H1 (cell line): ENCODE results near the gene INVS. TPM values are rescaled to one million over a fixed set of nuclear protein-coding genes. Genes with fewer than 3 reads are reported as not detected.

Source experiments
- CTCF ChIA-PET: fragments of 300-600 bp; sonication (Branson Sonifier 250); formaldehyde crosslinking; loops from one replicate; lab custom pipeline; 2021; ENCODE audit not compliant: partially characterized antibody; lab: Charles Lee
- POLR2A ChIA-PET: fragments of 300-600 bp; sonication (Branson Sonifier 250); formaldehyde crosslinking; loops from one replicate; lab custom pipeline; 2021; ENCODE audit warnings: inconsistent platforms; ENCODE audit not compliant: partially characterized antibody; lab: Charles Lee
- DNase-seq, 2 experiments: peaks; one replicate each; pipeline versions ENCODE4 v3.0.0 to v3.0.0-alpha.2; 2010 to 2022; ENCODE audit warnings: low spot score in 2 of 2, low read depth in 1 of 2, mixed read lengths in 1 of 2
- FAIRE-seq: peaks from 2 replicates; lab custom pipeline; 2011; peaks lifted over from hg19 to GRCh38; lab: Jason Lieb, UNC
- H2AFZ ChIP-seq: 2 replicates; pipeline ENCODE4 v1.8.1; 2012; ENCODE audit warnings: low read length, inconsistent platforms
- H2AK5ac ChIP-seq: 2 replicates; pipeline ENCODE4 v1.6.1; 2013; ENCODE audit warnings: low read depth, low read length
- H2BK120ac ChIP-seq: replicated peaks from 2 replicates; pipeline ENCODE3; 2013; ENCODE audit warnings: low read depth, low read length, inconsistent platforms
- H2BK12ac ChIP-seq: 2 replicates; pipeline ENCODE4 v1.6.1; 2013; ENCODE audit warnings: low read depth, low read length
- H2BK15ac ChIP-seq: 2 replicates; pipeline ENCODE4 v1.6.1; 2013; ENCODE audit warnings: low read length
- H2BK20ac ChIP-seq: 2 replicates; pipeline ENCODE4 v1.6.1; 2013; ENCODE audit warnings: low read length
- H2BK5ac ChIP-seq: 2 replicates; pipeline ENCODE4 v1.6.1; 2013; ENCODE audit warnings: low read depth, low read length
- H3K14ac ChIP-seq: 2 replicates; pipeline ENCODE4 v1.6.1; 2013; ENCODE audit warnings: inconsistent platforms; ENCODE audit not compliant: insufficient read length
- H3K18ac ChIP-seq: 2 replicates; pipeline ENCODE4 v1.6.1; 2013; ENCODE audit warnings: low read length; ENCODE audit errors: extremely low read depth
- H3K23ac ChIP-seq: 2 replicates; pipeline ENCODE4 v1.6.1; 2013; ENCODE audit warnings: inconsistent platforms; ENCODE audit not compliant: insufficient read length
- H3K23me2 ChIP-seq: 2 replicates; pipeline ENCODE4 v1.6.1; 2013; ENCODE audit warnings: low read depth, low read length
- H3K27ac ChIP-seq: 2 replicates; pipeline ENCODE4 v1.6.1; 2011; ENCODE audit warnings: low read depth, low read length, inconsistent platforms
- H3K27me3 ChIP-seq, 4 experiments: replicated peaks in 1 of 4; 1 replicate in 1 of 4; 2 replicates in 3 of 4; pipeline versions ENCODE4 v1.6.1 to v1.8.1; 2011 to 2013; ENCODE audit warnings: low read length in 3 of 4, mild to moderate bottlenecking in 3 of 4, inconsistent platforms in 2 of 4, mixed read lengths in 2 of 4, moderate library complexity in 1 of 4; ENCODE audit not compliant: control insufficient read depth in 3 of 4, insufficient read depth in 3 of 4; ENCODE audit errors: extremely low read depth in 1 of 4
- H3K36me3 ChIP-seq, 4 experiments: 2 replicates each; pipeline versions ENCODE4 v1.6.1 to v1.8.1; 2011 to 2013; ENCODE audit warnings: mild to moderate bottlenecking in 4 of 4, low read length in 3 of 4, moderate library complexity in 2 of 4, control low read depth in 1 of 4, inconsistent platforms in 1 of 4; ENCODE audit not compliant: insufficient read depth in 4 of 4, control insufficient read depth in 2 of 4
- H3K4ac ChIP-seq: replicated peaks from 2 replicates; pipeline ENCODE3; 2013; ENCODE audit warnings: low read length, low read depth, mixed read lengths, inconsistent platforms; ENCODE audit not compliant: insufficient read length
- H3K4me1 ChIP-seq, 4 experiments: replicated peaks in 1 of 4; 1 replicate in 1 of 4; 2 replicates in 3 of 4; pipeline versions ENCODE4 v1.6.1 to v1.8.1; 2011 to 2013; ENCODE audit warnings: low read length in 3 of 4, inconsistent platforms in 2 of 4, mixed read lengths in 1 of 4; ENCODE audit not compliant: insufficient read depth in 4 of 4, control insufficient read depth in 3 of 4
- H3K4me2 ChIP-seq, 2 experiments: 2 replicates each; pipeline versions ENCODE4 v1.6.1 to v1.8.1; 2011 to 2013; ENCODE audit warnings: low read depth in 2 of 2, low read length in 2 of 2, control low read depth in 1 of 2, inconsistent platforms in 1 of 2, mild to moderate bottlenecking in 1 of 2; ENCODE audit not compliant: insufficient read depth in 1 of 2
- H3K4me3 ChIP-seq, 4 experiments: fragments of 200-600, 300-600 bp in 1 of 4; sonication (generic), shearing (Covaris generic), sonication (Bioruptor Twin) in 1 of 4; 2 replicates each; pipeline versions ENCODE4 v1.5.1 to v1.8.1; 2011 to 2016; ENCODE audit warnings: low read length in 4 of 4, low read depth in 3 of 4, control low read depth in 2 of 4, inconsistent platforms in 2 of 4, mild to moderate bottlenecking in 2 of 4, mixed read lengths in 1 of 4, moderate library complexity in 1 of 4; ENCODE audit not compliant: insufficient read depth in 2 of 4; ENCODE audit errors: extremely low read depth in 1 of 4
- H3K56ac ChIP-seq: replicated peaks from 2 replicates; pipeline ENCODE3; 2013; ENCODE audit warnings: low read depth, mild to moderate bottlenecking, mixed read lengths, low read length, inconsistent platforms; ENCODE audit not compliant: insufficient read length
- H3K79me1 ChIP-seq: 2 replicates; pipeline ENCODE4 v1.6.1; 2013; ENCODE audit warnings: low read depth, low read length, control low read depth
- H3K79me2 ChIP-seq, 2 experiments: 2 replicates each; pipeline versions ENCODE4 v1.6.1 to v1.8.1; 2012 to 2013; ENCODE audit warnings: low read length in 2 of 2, mild to moderate bottlenecking in 2 of 2, inconsistent platforms in 1 of 2; ENCODE audit not compliant: insufficient read depth in 2 of 2, control insufficient read depth in 1 of 2
- H3K9ac ChIP-seq, 4 experiments: replicated peaks in 1 of 4; 1 replicate in 1 of 4; 2 replicates in 3 of 4; pipeline versions ENCODE4 v1.6.1 to v1.8.1; 2011 to 2013; ENCODE audit warnings: low read depth in 3 of 4, low read length in 3 of 4, control low read depth in 2 of 4, mild to moderate bottlenecking in 2 of 4, moderate library complexity in 2 of 4, inconsistent platforms in 1 of 4; ENCODE audit errors: extremely low read depth in 1 of 4
- H3K9me3 ChIP-seq, 2 experiments: 2 replicates each; pipeline versions ENCODE4 v1.6.1 to v1.8.1; 2012 to 2013; ENCODE audit warnings: mild to moderate bottlenecking in 2 of 2, moderate library complexity in 2 of 2, control low read depth in 1 of 2, inconsistent platforms in 1 of 2, low read depth in 1 of 2, low read length in 1 of 2, mixed read lengths in 1 of 2; ENCODE audit not compliant: insufficient read depth in 2 of 2
- H4K20me1 ChIP-seq, 2 experiments: replicated peaks in 1 of 2; 2 replicates each; pipeline versions ENCODE3 to v1.8.1; 2011 to 2013; ENCODE audit warnings: inconsistent platforms in 2 of 2, low read length in 2 of 2, mild to moderate bottlenecking in 1 of 2; ENCODE audit not compliant: insufficient read depth in 2 of 2, control insufficient read depth in 1 of 2
- H4K5ac ChIP-seq: 2 replicates; pipeline ENCODE4 v1.6.1; 2013; ENCODE audit warnings: low read length, low read depth, mixed read lengths, inconsistent platforms; ENCODE audit not compliant: insufficient read length
- H4K8ac ChIP-seq: 2 replicates; pipeline ENCODE4 v1.8.0; 2013; ENCODE audit warnings: mild to moderate bottlenecking, moderate library complexity, low read length, inconsistent platforms; ENCODE audit not compliant: insufficient read depth; ENCODE audit errors: extremely low read depth
- H4K91ac ChIP-seq: replicated peaks from 2 replicates; pipeline ENCODE3; 2013; ENCODE audit warnings: low read length, mixed read lengths, inconsistent platforms; ENCODE audit not compliant: insufficient read length
- ASH2L ChIP-seq: fragments of 200-600, 300-600 bp; sonication (generic); IDR thresholded peaks from one replicate; pipeline ENCODE4 v1.7.1; 2017; ENCODE audit warnings: low read length
- BACH1 ChIP-seq: IDR thresholded peaks from 2 replicates; pipeline ENCODE4 v1.6.1; 2012; ENCODE audit warnings: low read length, improper control_type of control experiment
- CBX8 ChIP-seq: fragments of 300-800, 300-1000 bp; sonication (generic); IDR thresholded peaks from 2 replicates; pipeline ENCODE4 v1.7.1; 2016; ENCODE audit warnings: low read depth, low read length, borderline replicate concordance
- CHD1 ChIP-seq: IDR thresholded peaks from 2 replicates; pipeline ENCODE4 v1.6.1; 2012; ENCODE audit warnings: low read depth, low read length, improper control_type of control experiment
- GTF2F1 ChIP-seq: IDR thresholded peaks from 2 replicates; pipeline ENCODE4 v1.6.1; 2012; ENCODE audit warnings: low read depth, low read length, improper control_type of control experiment, borderline replicate concordance
- HDAC2 ChIP-seq, 2 experiments: fragments of 300-600 bp in 1 of 2; sonication (generic) in 1 of 2; IDR thresholded peaks; 2 replicates each; pipeline ENCODE4 v1.6.1; 2011 to 2012; ENCODE audit warnings: low read depth in 2 of 2, low read length in 2 of 2, mild to moderate bottlenecking in 2 of 2, moderate library complexity in 2 of 2, borderline replicate concordance in 1 of 2, inconsistent platforms in 1 of 2
- PHF8 ChIP-seq: fragments of 200-600 bp; sonication (generic); conservative IDR thresholded peaks from 2 replicates; pipeline ENCODE4 v1.7.1; 2012; ENCODE audit warnings: low read depth, mild to moderate bottlenecking, inconsistent platforms, low read length, moderate library complexity
- POLR2AphosphoS5 ChIP-seq: IDR thresholded peaks from 2 replicates; pipeline ENCODE4 v1.6.1; 2011; ENCODE audit warnings: low read depth, low read length
- POU5F1 ChIP-seq: IDR thresholded peaks from 2 replicates; pipeline ENCODE4 v1.6.1; 2011; ENCODE audit warnings: low read depth, mild to moderate bottlenecking, low read length, moderate library complexity
- RBBP5 ChIP-seq: IDR thresholded peaks from 2 replicates; pipeline ENCODE4 v1.7.1; 2012; ENCODE audit warnings: low read depth, mild to moderate bottlenecking, inconsistent platforms, low read length, moderate library complexity, borderline replicate concordance
- RFX5 ChIP-seq: IDR thresholded peaks from 2 replicates; pipeline ENCODE4 v1.6.1; 2011; ENCODE audit warnings: low read depth, low read length, improper control_type of control experiment, borderline replicate concordance
- RNF2 ChIP-seq: fragments of 200-900, 300-1000 bp; sonication (generic); IDR thresholded peaks from 2 replicates; pipeline ENCODE4 v1.7.1; 2016; ENCODE audit warnings: borderline replicate concordance, low read depth, mild to moderate bottlenecking, antibody characterized with exemption, low read length; ENCODE audit not compliant: poor library complexity, severe bottlenecking; ENCODE audit errors: missing control alignments
- SUZ12 ChIP-seq: fragments of 200-600 bp; sonication (generic); IDR thresholded peaks from 2 replicates; pipeline ENCODE4 v1.6.1; 2012; ENCODE audit warnings: mild to moderate bottlenecking, inconsistent platforms, low read length, moderate library complexity, mixed read lengths
- TEAD4 ChIP-seq: IDR thresholded peaks from 2 replicates; pipeline ENCODE4 v1.6.1; 2012; ENCODE audit warnings: low read depth, low read length, inconsistent platforms, mixed read lengths
- YY1 ChIP-seq: IDR thresholded peaks from 2 replicates; pipeline ENCODE4 v1.6.1; 2011; ENCODE audit warnings: low read depth, mild to moderate bottlenecking, low read length
- WGBS, 2 experiments: shearing (Covaris generic) in 1 of 2; methylation state at CpG; one replicate each; pipeline versions ENCODE4 v1.1.6 to v1.1.7; 2013 to 2015; ENCODE audit warnings: low lambda C conversion rate in 2 of 2, mixed read lengths in 2 of 2, inconsistent platforms in 1 of 2, low coverage in 1 of 2, missing lambda C conversion rate in 1 of 2; ENCODE audit not compliant: insufficient replicate concordance in 2 of 2, insufficient coverage in 1 of 2, insufficient read length in 1 of 2; ENCODE audit errors: extremely low coverage in 1 of 2, missing lambda C conversion rate in 1 of 2; 5-methylcytosine and 5-hydroxymethylcytosine counted together
- polyA plus RNA-seq, 7 experiments: library from polyadenylated mRNA; depleted of rRNA in 3 of 7; stranded (reverse) in 5 of 7; unstranded in 2 of 7; fragments of >200 nt in 5 of 7; fragments of 200-250 nt in 2 of 7; gene quantifications; 1 replicate in 5 of 7; 2 replicates in 1 of 7; 4 replicates in 1 of 7; pipeline versions ENCODE4 v1.2.1 to v1.2.3, GENCODE V29; 2011 to 2013; ENCODE audit warnings: missing spikeins in 2 of 7, mixed read lengths in 2 of 7
- total RNA-seq: library from RNA; stranded (reverse); fragmentation: NEBNext Ultra II Directional; extraction: Animal tissue kit (Norgen Biotek cat#: 25700); gene quantifications from 2 replicates; pipeline ENCODE4 v1.2.1, GENCODE V29; 2021

The INVS gene
- total and polyA plus RNA-seq, 2 of the 8 experiments (the other 6 are each of a cell fraction or from before 2014, with no cell fraction given), result 4.1 to 6.9 TPM

DNA sequence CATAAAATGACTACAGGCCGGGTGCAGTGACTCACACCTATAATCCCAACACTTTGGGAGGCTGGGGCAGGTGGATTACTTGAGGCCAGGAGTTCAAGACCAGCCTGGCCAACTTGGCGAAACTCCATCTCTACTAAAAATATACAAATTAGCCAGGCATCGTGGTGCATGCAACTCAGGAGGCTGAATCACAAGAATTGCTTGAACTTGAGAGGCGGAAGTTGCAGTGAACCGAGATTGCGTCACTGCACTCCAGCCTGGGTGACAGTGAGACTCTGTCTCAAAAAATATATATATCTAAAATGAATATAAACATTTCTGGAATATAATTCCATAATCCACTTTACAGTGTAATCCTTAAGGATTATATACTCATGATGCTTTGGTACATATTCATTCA is 187.2 kb downstream of the INVS start:
- no peak overlapping the region for H4K5ac ChIP-seq
- peaks cover 2 to 6% of the 10 kb centered on the region in 2 experiments; a peak in 1 of 4 replicates for H3K9me3 ChIP-seq
- H3K79me1 ChIP-seq, result no peaks in the 10 kb centered on the region; the same call in 1 of the 2 replicates
- no peak overlapping the region for H3K4ac ChIP-seq
- FAIRE-seq, result no peak
- no peak overlapping the region for H2AFZ ChIP-seq
- H3K23ac ChIP-seq, result no peak overlapping the region
- no peak overlapping the region for H2BK20ac ChIP-seq
- ChIA-PET POLR2A (no interaction called here), CTCF (no interaction called here)
- no peak overlapping the region for H3K14ac ChIP-seq
- H3K18ac ChIP-seq, result no peak overlapping the region
- H3K4me3 ChIP-seq, result no peak overlapping the region
- no peak overlapping the region for H3K27ac ChIP-seq
- H2BK15ac ChIP-seq, result no peak overlapping the region
- no peak overlapping the region for H2BK5ac ChIP-seq
- H3K23me2 ChIP-seq, result no peaks in the 10 kb centered on the region
- no peaks in the 10 kb centered on the region for H3K79me2 ChIP-seq
- H4K91ac ChIP-seq, result no peak overlapping the region
- H3K56ac ChIP-seq, result no peak overlapping the region
- no peak overlapping the region for H3K9ac ChIP-seq
- H4K8ac ChIP-seq, result no peak overlapping the region
- no peaks in the 10 kb centered on the region for H3K4me1 ChIP-seq
- no peak overlapping the region for H2AK5ac ChIP-seq
- WGBS, 2 experiments, result 94% methylated on average over 6 of the region's 6 CpGs; no CpG with 5 or more reads in 1 of the 2 experiments
- DNase-seq, result no peak
- no peak overlapping the region for H2BK120ac ChIP-seq
- H2BK12ac ChIP-seq, result no peak overlapping the region
- H3K4me2 ChIP-seq, result no peak overlapping the region
- H4K20me1 ChIP-seq, result no peaks in the 10 kb centered on the region
- no peaks in the 10 kb centered on the region for H3K27me3 ChIP-seq
- H3K36me3 ChIP-seq, result peaks cover 0 to 15% (median 2%) of the 10 kb centered on the region in 4 experiments; a peak in 3 of 8 replicates
- no peak for TF ChIP-seq HDAC2 (IDR thresholded peaks at IDR 0.05; ENCODE audit: borderline replicate concordance in 1 of 2, low read depth in 2 of 2, low read length in 2 of 2)
- TF ChIP-seq RFX5, result no peak
- no peak for TF ChIP-seq BACH1
- no peak for TF ChIP-seq TEAD4
- no peak for TF ChIP-seq PHF8
- TF ChIP-seq CBX8, result no peak
- TF ChIP-seq POU5F1, result no peak
- no peak for TF ChIP-seq RNF2
- no peak for TF ChIP-seq YY1
- no peak for TF ChIP-seq CHD1
- no peak for TF ChIP-seq RBBP5
- TF ChIP-seq SUZ12, result no peak
- no peak for TF ChIP-seq ASH2L
- no peak for TF ChIP-seq GTF2F1
- no peak for TF ChIP-seq POLR2AphosphoS5
